ENCODE results near the gene PACRG.

PACRG gene

GRCh38 chr6:163320402-163320801, 592.6 kb downstream of the PACRG start (continued):
- TF ChIP-seq PPARA (CRISPR knock-in tag; IDR thresholded peaks at IDR 0.05; ENCODE audit: borderline replicate concordance) (no peak), ZNF70 (CRISPR knock-in tag; IDR thresholded peaks at IDR 0.05) (no peak), ZFP30 (CRISPR knock-in tag; IDR thresholded peaks at IDR 0.05) (no peak)

- TF ChIP-seq POU6F1 (CRISPR knock-in tag; IDR thresholded peaks at IDR 0.05; ENCODE audit: borderline replicate concordance, low read depth), result no peak
- no peak for TF ChIP-seq ZNF565 (CRISPR knock-in tag; conservative IDR thresholded peaks at IDR 0.05; ENCODE audit: low read depth)
These were observed 593.0 kb downstream of the PACRG start for GRCh38 chr6:163320804-163321203.

GRCh38 chr6:163321717-163322116, 593.9 kb downstream of the PACRG start:
- TF ChIP-seq PATZ1 (CRISPR knock-in tag; IDR thresholded peaks at IDR 0.05; ENCODE audit: borderline replicate concordance), result no peak
- no peak for TF ChIP-seq ZNF70 (CRISPR knock-in tag; IDR thresholded peaks at IDR 0.05)
- no peak for TF ChIP-seq ZNF565 (CRISPR knock-in tag; conservative IDR thresholded peaks at IDR 0.05; ENCODE audit: low read depth)
- TF ChIP-seq CSRNP3 (CRISPR knock-in tag; IDR thresholded peaks at IDR 0.05), result no peak
- TF ChIP-seq POU6F1 (CRISPR knock-in tag; IDR thresholded peaks at IDR 0.05; ENCODE audit: borderline replicate concordance, low read depth), result no peak
- TF ChIP-seq CREB5 (CRISPR knock-in tag; IDR thresholded peaks at IDR 0.05; ENCODE audit: low read depth), result no peak
- TF ChIP-seq ZC3H10 (CRISPR knock-in tag; IDR thresholded peaks at IDR 0.05), result no peak
- TF ChIP-seq CSDC2 (CRISPR knock-in tag; IDR thresholded peaks at IDR 0.05), result no peak
- no peak for TF ChIP-seq RARB (CRISPR knock-in tag; IDR thresholded peaks at IDR 0.05)
- TF ChIP-seq ZFP30 (CRISPR knock-in tag; IDR thresholded peaks at IDR 0.05), result no peak
- no peak for TF ChIP-seq ARNTL (CRISPR knock-in tag; IDR thresholded peaks at IDR 0.05; ENCODE audit: borderline replicate concordance, low read depth)
- TF ChIP-seq TSHZ2 (CRISPR knock-in tag; IDR thresholded peaks at IDR 0.05), result no peak
- no peak for TF ChIP-seq ZNF8 (CRISPR knock-in tag; IDR thresholded peaks at IDR 0.05)
- TF ChIP-seq PPARA (CRISPR knock-in tag; IDR thresholded peaks at IDR 0.05; ENCODE audit: borderline replicate concordance), result no peak
- no peak for ATAC-seq

More at GRCh38 chr6:163320804-163321203, 593.0 kb downstream of the PACRG start:
- no peak for ATAC-seq

GRCh38 chr6:163323274-163323673, 595.5 kb downstream of the PACRG start:
- ATAC-seq, result no peak

More at GRCh38 chr6:163323274-163323673, 595.5 kb downstream of the PACRG start:
- TF ChIP-seq RARB (CRISPR knock-in tag; IDR thresholded peaks at IDR 0.05) (no peak), ARNTL (CRISPR knock-in tag; IDR thresholded peaks at IDR 0.05; ENCODE audit: borderline replicate concordance, low read depth) (no peak), CSRNP3 (CRISPR knock-in tag; IDR thresholded peaks at IDR 0.05) (no peak), BACH2 (CRISPR knock-in tag; IDR thresholded peaks at IDR 0.05; ENCODE audit: borderline replicate concordance) (no peak), ISL1 (CRISPR knock-in tag; IDR thresholded peaks at IDR 0.05) (no peak), SNAI2 (CRISPR knock-in tag; IDR thresholded peaks at IDR 0.05) (no peak), ZNF565 (CRISPR knock-in tag; conservative IDR thresholded peaks at IDR 0.05; ENCODE audit: low read depth) (no peak)
